ENCODE measurements around the gene PDE6G. TPM values are rescaled to one million over a fixed set of nuclear protein-coding genes. Genes with fewer than 3 reads are reported as not detected.

Gene PDE6G
- total and polyA plus RNA-seq, 2 of the 13 experiments (the other 11 are each of a cell fraction or from before 2014, with no cell fraction given) = 1.4 to 6.7 TPM

GRCh38 chr17:81680150-81680549 lies 23.8 kb upstream of the PDE6G start (continued):
- TF ChIP-seq YY1 (IDR thresholded peaks at IDR 0.05; ENCODE audit: insufficient read depth, insufficient replicate concordance, low read depth, low read length) (peak; percentile 33), GATAD1 (CRISPR knock-in tag; IDR thresholded peaks at IDR 0.05) (no peak), ZNF549 (CRISPR knock-in tag; IDR thresholded peaks at IDR 0.05) (no peak), NR3C1 (CRISPR knock-in tag; IDR thresholded peaks at IDR 0.05) (no peak), NKX3-1 (CRISPR knock-in tag; IDR thresholded peaks at IDR 0.05) (no peak), ZBTB26 (CRISPR knock-in tag; IDR thresholded peaks at IDR 0.05; ENCODE audit: borderline replicate concordance) (0 out of 2 replicates have a peak, but pooled peaks have one; percentile 24), SP4 (CRISPR knock-in tag; IDR thresholded peaks at IDR 0.05) (no peak), ZFP82 (CRISPR knock-in tag; IDR thresholded peaks at IDR 0.05; ENCODE audit: borderline replicate concordance) (no peak), FOXP1 (IDR thresholded peaks at IDR 0.05) (no peak), FOXP1 (CRISPR knock-in tag; IDR thresholded peaks at IDR 0.05) (0 out of 2 replicates have a peak, but pooled peaks have one; percentile 33), SALL1 (CRISPR knock-in tag; IDR thresholded peaks at IDR 0.05) (0 out of 2 replicates have a peak, but pooled peaks have one; percentile 37), ZNF709 (CRISPR knock-in tag; IDR thresholded peaks at IDR 0.05) (no peak), SAP130 (CRISPR knock-in tag; IDR thresholded peaks at IDR 0.05; ENCODE audit: low read depth) (0 out of 2 replicates have a peak, but pooled peaks have one; percentile 28), PHF21A (CRISPR knock-in tag; IDR thresholded peaks at IDR 0.05) (0 out of 2 replicates have a peak, but pooled peaks have one; percentile 19), ZNF687 (CRISPR knock-in tag; IDR thresholded peaks at IDR 0.05) (peak; percentile 71), ZBTB38 (CRISPR knock-in tag; IDR thresholded peaks at IDR 0.05) (peak; percentile 88), TEAD3 (CRISPR knock-in tag; optimal IDR thresholded peaks at IDR 0.05; ENCODE audit: borderline replicate concordance) (no peak), ESRRA (CRISPR knock-in tag; IDR thresholded peaks at IDR 0.05; ENCODE audit: low read depth) (no peak), CBX1 (IDR thresholded peaks at IDR 0.05; ENCODE audit: low read depth) (no peak), TBL1XR1 (IDR thresholded peaks at IDR 0.05; ENCODE audit: borderline replicate concordance, low read length, partially characterized antibody) (no peak), ARNT2 (CRISPR knock-in tag; IDR thresholded peaks at IDR 0.05; ENCODE audit: low read depth) (no peak), ZNF619 (CRISPR knock-in tag; IDR thresholded peaks at IDR 0.05) (no peak), ZSCAN9 (CRISPR knock-in tag; IDR thresholded peaks at IDR 0.05; ENCODE audit: borderline replicate concordance) (no peak), PPARG (CRISPR knock-in tag; conservative IDR thresholded peaks at IDR 0.05) (no peak)
